SK-N-MC (cell line): ENCODE measurements around the gene ARL14.

Source experiments
- DNase-seq: peaks from one replicate; pipeline ENCODE4 v3.0.0-alpha.2; 2011; ENCODE audit warnings: low read depth, low spot score
- H3K27ac ChIP-seq: fragments of 200-600 bp; sonication (generic); 2 replicates; pipeline ENCODE4 v1.5.1; 2016; ENCODE audit warnings: mixed run types
- H3K36me3 ChIP-seq: fragments of 200-600 bp; sonication (generic); 2 replicates; pipeline ENCODE4 v1.6.1; 2017; ENCODE audit warnings: antibody characterized with exemption, low read length, mixed read lengths; ENCODE audit not compliant: insufficient read depth
- H3K4me3 ChIP-seq: fragments of 200-600 bp; sonication (generic); 2 replicates; pipeline ENCODE4 v1.5.1; 2016
- H3K9ac ChIP-seq: fragments of 200-600 bp; sonication (generic); 2 replicates; pipeline ENCODE4 v1.8.0; 2017; ENCODE audit warnings: mixed run types, mixed read lengths; ENCODE audit not compliant: insufficient read length
- H3K9me3 ChIP-seq: fragments of 200-600 bp; sonication (generic); 2 replicates; pipeline ENCODE4 v1.6.1; 2017; ENCODE audit warnings: low read depth, mild to moderate bottlenecking, antibody characterized with exemption, low read length, moderate library complexity, mixed read lengths
- EZH2 ChIP-seq: fragments of 200-600 bp; sonication (generic); IDR thresholded peaks from one replicate; pipeline ENCODE4 v1.6.1; 2017; ENCODE audit warnings: antibody characterized with exemption
- FOXP2 ChIP-seq: optimal IDR thresholded peaks from 2 replicates; pipeline ENCODE3; 2011; ENCODE audit warnings: mild to moderate bottlenecking, moderate library complexity; ENCODE audit not compliant: insufficient read depth; ENCODE audit errors: extremely low read length, control extremely low read depth
- POLR2AphosphoS5 ChIP-seq: IDR thresholded peaks from 2 replicates; pipeline ENCODE4 v1.6.1; 2012; ENCODE audit warnings: mild to moderate bottlenecking, low read depth, low read length, borderline replicate concordance

The ARL14 gene

GRCh38 chr3:160676547-160677303 is at the start of gene ARL14:
Gene ARL14 (plus strand): TSS chr3:160677160. CDS start chr3:160677347, 187 bp downstream.
- TF ChIP-seq POLR2AphosphoS5 (no peak), FOXP2 (no peak), EZH2 (no peak)
- DNase-seq: no peak
- no peak within 1 kb of the TSS for H3K9ac ChIP-seq
- H3K4me3 ChIP-seq: peak within 1 kb of the TSS; percentile 78
- H3K36me3 ChIP-seq: no peaks in the 10 kb centered on the region
- no peaks in the 10 kb centered on the region for H3K9me3 ChIP-seq
- H3K27ac ChIP-seq: peak within 1 kb of the TSS; percentile 71

GRCh38 chr3:160629491-160629890 is 47.5 kb upstream of the ARL14 start:
- Histone ChIP-seq H3K4me3 (no peak overlapping the region), H3K9ac (no peak overlapping the region), H3K9me3 (no peaks in the 10 kb centered on the region), H3K36me3 (no peaks in the 10 kb centered on the region), H3K27ac (no peak overlapping the region)
- TF ChIP-seq POLR2AphosphoS5: no peak
- no peak for TF ChIP-seq FOXP2
- no peak for TF ChIP-seq EZH2
- DNase-seq: no peak

- no peak overlapping the region for H3K27ac ChIP-seq
- H3K9me3 ChIP-seq: 0 out of 2 replicates have a peak, but pooled peaks cover 2% of the 10 kb centered on the region
- H3K36me3 ChIP-seq: no peaks in the 10 kb centered on the region
- H3K4me3 ChIP-seq: no peak overlapping the region
- DNase-seq: no peak
- TF ChIP-seq POLR2AphosphoS5: no peak
- TF ChIP-seq FOXP2: no peak
- no peak for TF ChIP-seq EZH2
- H3K9ac ChIP-seq: no peak overlapping the region
These were observed 43.4 kb upstream of the ARL14 start for GRCh38 chr3:160633361-160634083.

- 0 out of 2 replicates have a peak, but pooled peaks cover 2% of the 10 kb centered on the region for H3K9me3 ChIP-seq
- TF ChIP-seq EZH2 (no peak), POLR2AphosphoS5 (no peak)
- no peak overlapping the region for H3K27ac ChIP-seq
- DNase-seq: no peak
- H3K36me3 ChIP-seq: no peaks in the 10 kb centered on the region
- H3K9ac ChIP-seq: no peak overlapping the region
- H3K4me3 ChIP-seq: no peak overlapping the region
These were observed 41.7 kb upstream of the ARL14 start for GRCh38 chr3:160635213-160635612.

- TF ChIP-seq FOXP2 (no peak), EZH2 (no peak), POLR2AphosphoS5 (no peak)
- H3K4me3 ChIP-seq: no peak overlapping the region
- 0 out of 2 replicates have a peak, but pooled peaks cover 2% of the 10 kb centered on the region for H3K9me3 ChIP-seq
- DNase-seq: no peak
- no peak overlapping the region for H3K27ac ChIP-seq
- no peak overlapping the region for H3K9ac ChIP-seq
- no peaks in the 10 kb centered on the region for H3K36me3 ChIP-seq
These were observed 39.9 kb upstream of the ARL14 start for GRCh38 chr3:160637086-160637485.

- Histone ChIP-seq H3K9ac (no peak overlapping the region), H3K36me3 (no peaks in the 10 kb centered on the region), H3K9me3 (0 out of 2 replicates have a peak, but pooled peaks cover 2% of the 10 kb centered on the region), H3K27ac (no peak overlapping the region), H3K4me3 (no peak overlapping the region)
- TF ChIP-seq FOXP2 (no peak), POLR2AphosphoS5 (peak; percentile 22; the same call in 1 of the 2 replicates)
- peak; percentile 28 for DNase-seq
These were observed 38.8 kb upstream of the ARL14 start for GRCh38 chr3:160638184-160638583.

- H3K9ac ChIP-seq: no peak overlapping the region
- DNase-seq: no peak
- TF ChIP-seq EZH2 (no peak), FOXP2 (no peak), POLR2AphosphoS5 (no peak)
- no peaks in the 10 kb centered on the region for H3K36me3 ChIP-seq
- H3K4me3 ChIP-seq: no peak overlapping the region
- H3K9me3 ChIP-seq: no peaks in the 10 kb centered on the region
- no peak overlapping the region for H3K27ac ChIP-seq
These were observed 35.2 kb upstream of the ARL14 start for GRCh38 chr3:160641665-160642309.

- no peak overlapping the region for H3K4me3 ChIP-seq
- no peak for TF ChIP-seq POLR2AphosphoS5
- no peak for TF ChIP-seq FOXP2
- TF ChIP-seq EZH2: no peak
- no peaks in the 10 kb centered on the region for H3K36me3 ChIP-seq
- no peak overlapping the region for H3K9ac ChIP-seq
- no peak for DNase-seq
- H3K27ac ChIP-seq: no peak overlapping the region
- H3K9me3 ChIP-seq: no peaks in the 10 kb centered on the region
These were observed 33.0 kb upstream of the ARL14 start for GRCh38 chr3:160643994-160644393.
